ENCODE measurements around the gene GTF2H4.

GTF2H4 gene

DNA sequence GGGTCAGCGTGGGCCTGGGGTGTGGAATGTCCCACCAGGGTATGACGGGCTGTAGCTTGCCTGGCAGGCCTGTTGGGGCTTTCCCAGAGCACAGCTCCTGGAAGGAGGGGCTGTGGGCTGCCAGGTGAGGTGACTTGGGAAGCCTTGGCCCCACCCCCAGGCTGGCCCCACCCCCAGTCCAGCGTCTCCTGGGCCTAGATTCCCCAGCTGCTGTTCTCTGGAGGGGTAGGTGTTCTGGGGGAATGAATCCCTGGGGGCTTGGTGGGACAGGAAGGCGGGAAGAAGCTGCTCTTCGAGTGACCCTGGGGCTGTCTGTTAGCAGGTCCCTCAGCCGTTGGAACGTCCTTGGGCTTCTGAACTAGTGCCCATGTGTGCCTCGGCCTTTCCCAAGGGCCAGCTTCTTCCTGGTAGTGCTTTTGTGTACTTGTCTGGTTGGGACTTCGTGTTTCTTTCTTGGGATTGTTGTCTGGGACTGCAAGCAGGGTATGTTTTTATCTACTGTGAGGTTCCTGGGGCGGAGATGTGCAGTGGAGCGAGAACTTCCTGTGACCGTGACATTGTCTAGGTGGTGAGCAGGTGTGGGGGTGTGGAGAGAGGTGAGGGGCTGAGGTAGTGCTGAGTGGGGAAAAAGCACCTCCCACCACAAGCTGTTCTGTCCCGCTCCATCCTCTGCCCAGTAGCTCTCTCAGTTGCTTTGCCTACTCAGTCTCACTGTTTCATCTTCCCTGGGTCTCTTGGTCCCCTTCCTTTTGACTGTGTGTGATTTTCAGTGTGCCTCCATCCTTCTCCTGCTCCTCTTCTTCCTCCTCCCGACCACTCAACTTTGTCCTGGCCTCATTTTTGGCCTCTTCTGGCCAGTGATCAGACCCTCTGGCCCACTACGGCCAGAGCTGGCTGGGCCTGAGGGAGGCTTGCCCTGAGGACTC is 25.0 kb upstream of the GTF2H4 start:
- no peak for DNase-seq (ENCODE audit: low read depth)

DNA sequence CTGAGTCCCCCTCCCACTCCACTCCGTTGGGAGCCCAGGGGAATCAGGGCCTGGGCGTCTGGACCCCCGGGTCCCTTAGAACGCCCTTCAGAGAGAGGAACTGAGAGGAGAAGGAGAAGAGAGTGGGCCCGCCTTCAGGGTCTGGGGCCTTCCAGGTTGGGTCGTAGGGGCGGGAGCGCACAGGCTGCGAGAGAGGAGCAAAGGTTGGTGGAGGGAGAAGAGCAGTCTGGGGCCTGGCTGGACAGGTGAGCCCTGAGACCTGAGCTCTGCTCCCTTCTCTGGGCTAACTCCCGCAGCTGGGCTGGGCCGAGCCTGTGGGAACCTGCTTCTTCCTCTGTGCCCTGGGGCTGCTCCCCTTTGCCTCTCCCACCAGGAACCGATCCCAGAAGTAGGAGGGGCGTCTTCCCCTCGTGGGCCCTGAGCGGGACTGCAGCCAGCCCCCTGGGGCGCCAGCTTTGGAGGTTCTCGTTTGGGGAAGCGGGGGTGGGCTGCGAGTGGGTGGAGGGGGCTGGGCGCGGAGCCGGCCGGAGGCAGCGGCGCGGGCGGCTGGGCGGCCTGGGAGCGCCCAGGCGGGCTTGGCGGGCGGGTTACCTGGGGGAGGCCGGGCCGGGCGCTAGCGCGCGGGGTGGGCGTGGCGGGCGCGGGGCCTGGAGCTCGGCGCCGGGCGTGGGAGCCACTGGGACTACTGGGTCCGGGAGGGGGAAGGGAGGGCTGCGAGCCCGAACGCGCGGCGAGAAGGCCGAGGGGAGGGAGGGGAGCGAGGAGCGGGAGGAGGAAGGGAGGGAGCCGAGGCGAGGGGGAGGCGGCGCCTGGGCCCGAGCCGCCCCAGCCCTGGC is 24.1 kb upstream of the GTF2H4 start, which contains the start of gene DDR1:
DDR1 (plus strand) TSS at position 835 of the 836 bp plus-strand sequence. CDS start 4,211 bp downstream, outside the sequence.
- peak; percentile 62 for DNase-seq (ENCODE audit: low read depth)

DNA sequence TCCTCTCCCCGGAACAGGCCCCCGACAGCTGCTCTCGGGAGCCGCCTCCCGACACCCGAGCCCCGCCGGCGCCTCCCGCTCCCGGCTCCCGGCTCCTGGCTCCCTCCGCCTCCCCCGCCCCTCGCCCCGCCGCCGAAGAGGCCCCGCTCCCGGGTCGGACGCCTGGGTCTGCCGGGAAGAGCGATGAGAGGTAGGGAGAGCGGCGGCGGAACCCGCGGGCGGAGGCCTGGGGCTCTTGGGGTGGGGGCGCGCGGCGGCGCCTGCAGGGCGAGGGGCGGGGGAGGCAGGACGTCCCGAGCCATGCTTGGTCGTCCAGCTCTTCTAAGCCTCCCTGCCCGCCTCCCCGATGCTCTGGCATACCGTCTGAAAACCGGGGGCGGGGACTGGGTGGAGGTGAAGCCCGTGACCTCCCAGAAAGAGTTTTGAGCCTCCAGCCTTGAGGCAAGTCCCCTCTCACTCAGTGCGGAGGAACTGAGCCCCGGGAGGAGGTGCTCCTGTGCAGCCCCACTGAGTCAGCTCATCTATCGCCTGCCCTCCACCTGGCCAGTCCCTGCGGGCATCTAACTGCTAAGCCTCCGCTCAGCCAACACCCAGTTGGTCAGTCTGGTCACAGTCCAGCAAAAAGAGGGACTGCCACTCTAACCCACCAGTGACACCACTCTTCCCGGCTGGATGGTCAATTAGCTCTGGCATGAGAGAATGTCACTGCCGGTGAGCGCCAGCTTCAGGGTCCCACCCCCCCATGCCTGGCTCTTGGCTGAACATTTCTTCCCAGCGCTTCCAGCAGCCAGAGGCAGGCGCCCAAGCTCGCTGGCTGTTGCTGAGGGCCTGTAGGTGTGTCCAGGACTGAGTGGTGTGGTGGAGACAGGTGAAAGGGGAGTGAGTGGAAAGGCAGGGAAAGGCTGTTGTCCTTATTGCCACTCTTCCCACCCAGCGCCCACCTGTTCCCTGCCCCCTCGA is 23.2 kb upstream of the GTF2H4 start:
- DNase-seq (ENCODE audit: low read depth): peak; percentile 64

DNA sequence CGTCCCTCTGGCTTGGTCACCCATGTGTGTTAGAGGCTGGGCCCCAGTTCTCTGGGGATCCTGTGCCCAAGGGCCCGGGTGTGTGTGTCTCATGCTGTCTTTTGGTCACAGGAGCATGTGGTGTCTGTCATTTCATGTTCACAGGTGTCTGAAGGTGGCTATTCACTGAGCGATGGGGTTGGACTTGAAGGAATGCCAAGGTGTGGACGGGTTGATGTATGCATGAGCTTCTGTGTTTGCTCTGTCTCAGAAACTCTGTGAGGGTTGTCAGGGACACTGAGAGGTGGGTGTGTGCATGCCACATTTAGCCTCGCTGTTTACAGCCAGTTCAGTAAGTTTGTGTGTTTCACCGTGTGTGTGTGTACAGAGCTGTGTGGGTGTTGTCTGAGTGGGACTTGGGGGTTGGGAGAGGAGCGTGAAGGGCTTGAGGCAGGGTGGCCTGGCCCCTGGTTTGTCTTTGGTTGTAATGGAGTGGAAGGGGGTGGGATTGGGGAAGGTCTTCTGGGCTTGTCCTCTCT is 22.5 kb upstream of the GTF2H4 start:
- peak; percentile 29 for DNase-seq (ENCODE audit: low read depth)

DNA sequence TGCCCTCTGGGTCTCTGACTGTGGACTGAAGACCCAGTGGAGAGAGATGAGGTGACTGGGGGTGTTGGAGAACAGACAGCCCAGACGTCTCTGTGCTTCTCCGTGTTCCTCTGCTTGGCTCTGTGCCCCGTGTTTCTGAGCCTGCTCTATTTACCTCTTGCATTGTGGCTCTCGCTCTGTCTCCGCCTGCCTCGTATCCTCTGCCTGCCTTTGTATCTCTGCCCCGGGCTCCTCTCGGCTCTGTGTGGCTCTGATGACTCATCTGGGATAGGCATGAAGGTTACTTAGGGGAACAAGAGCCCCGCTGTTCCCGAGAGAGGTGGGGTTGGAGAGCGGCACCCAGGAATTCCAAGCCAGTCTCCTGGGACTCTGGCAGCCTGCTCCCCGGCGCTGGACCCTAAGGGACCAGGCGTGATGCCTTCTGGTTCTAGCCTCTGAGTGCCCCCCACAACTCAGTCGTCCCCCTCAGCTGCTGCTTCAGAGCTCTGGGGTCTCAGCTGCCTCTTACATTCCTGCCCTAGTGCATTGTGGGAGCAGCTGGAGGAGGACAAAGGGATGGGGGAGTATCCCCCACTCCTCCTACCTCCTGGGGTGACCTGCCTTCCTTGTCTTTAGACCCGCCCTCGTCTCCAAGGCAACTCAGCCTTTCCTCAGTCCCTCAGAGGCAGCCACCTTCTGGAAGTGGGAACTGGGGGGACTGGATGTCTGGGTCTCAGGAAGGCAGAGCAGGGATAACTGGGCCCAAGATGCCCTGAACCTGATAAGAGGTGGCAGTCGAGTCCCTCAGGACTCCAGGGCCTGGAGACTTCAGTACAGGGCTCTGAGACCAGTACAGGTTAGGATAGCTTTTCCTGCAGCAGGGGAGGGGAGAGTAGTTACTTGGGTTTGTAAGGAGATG is 21.8 kb upstream of the GTF2H4 start:
- peak; percentile 96 for DNase-seq (ENCODE audit: low read depth)

DNA sequence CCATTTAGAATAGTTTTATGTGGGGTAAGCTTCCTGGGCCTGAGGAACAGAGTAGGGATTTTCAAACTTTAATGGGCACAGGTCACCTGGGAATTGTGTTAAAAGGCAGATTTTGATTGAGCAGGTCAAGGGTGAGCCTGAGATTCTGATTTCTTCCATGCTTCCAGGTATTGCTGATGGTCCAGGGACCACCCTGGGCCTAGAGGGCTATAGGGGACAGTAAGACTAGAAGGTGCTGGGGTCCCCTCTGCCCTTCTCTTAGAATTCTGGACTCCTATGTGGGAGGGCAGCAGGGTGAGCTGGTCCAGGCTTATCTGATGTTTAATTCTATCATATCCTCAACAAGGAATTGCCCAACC is 21.1 kb upstream of the GTF2H4 start:
- DNase-seq (ENCODE audit: low read depth): no peak

DNA sequence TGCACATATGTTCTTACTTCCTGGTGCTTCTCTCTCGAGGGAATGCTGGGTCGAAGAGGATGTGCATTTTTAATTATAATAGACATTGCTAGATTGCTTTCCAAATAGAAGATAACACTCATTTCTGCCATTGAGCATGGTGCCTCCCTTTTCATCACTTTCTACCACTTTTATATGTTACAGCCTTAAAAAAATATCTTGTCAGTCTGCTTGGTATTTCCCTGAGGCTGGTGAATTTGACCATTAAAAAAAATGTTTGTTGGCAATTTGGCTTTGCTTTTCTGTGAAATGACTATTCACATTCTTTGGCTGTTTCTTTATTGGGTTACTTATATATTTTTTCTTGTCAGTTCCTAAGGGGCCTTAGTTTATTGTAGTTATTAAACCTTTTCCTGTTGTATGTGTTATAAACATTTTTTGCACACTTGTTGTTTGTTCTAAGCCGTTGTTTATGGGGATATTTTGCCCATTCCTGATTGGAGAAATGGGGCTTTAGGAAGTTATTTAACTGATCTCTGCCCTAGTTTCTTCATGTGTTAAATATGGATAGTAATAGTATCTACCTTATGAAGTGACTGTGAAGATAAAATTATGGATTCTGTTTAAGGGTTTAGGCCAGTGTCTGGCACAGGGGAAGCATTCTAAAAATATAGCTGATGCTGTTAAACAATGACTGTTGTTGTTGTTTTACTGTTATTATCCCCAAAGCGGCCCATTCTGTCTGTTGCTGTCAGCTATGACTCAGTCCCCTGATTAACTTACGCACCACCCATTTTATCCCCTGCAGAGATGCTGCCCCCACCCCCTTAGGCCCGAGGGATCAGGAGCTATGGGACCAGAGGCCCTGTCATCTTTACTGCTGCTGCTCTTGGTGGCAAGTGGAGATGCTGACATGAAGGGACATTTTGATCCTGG is 19.8 kb upstream of the GTF2H4 start:
- DNase-seq (ENCODE audit: low read depth): peak; percentile 81

DNA sequence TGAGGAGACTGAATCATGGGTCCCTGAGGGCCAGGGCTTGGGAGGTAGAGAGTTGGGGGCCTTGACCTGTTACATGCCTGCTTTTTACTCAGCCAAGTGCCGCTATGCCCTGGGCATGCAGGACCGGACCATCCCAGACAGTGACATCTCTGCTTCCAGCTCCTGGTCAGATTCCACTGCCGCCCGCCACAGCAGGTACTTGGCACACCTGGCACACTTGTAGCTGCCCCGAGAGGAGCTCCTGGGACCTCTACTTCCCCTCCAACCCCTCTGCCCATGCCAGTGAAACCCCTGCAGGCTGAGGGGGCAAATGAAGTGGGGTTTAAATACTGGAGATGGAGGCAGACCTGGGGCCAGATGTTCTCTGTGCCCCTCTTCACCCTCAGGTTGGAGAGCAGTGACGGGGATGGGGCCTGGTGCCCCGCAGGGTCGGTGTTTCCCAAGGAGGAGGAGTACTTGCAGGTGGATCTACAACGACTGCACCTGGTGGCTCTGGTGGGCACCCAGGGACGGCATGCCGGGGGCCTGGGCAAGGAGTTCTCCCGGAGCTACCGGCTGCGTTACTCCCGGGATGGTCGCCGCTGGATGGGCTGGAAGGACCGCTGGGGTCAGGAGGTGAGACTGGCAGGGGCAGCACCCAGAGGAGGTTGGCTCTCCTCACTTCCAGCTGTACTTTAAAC is 19.1 kb upstream of the GTF2H4 start:
- no peak for DNase-seq (ENCODE audit: low read depth)

DNA sequence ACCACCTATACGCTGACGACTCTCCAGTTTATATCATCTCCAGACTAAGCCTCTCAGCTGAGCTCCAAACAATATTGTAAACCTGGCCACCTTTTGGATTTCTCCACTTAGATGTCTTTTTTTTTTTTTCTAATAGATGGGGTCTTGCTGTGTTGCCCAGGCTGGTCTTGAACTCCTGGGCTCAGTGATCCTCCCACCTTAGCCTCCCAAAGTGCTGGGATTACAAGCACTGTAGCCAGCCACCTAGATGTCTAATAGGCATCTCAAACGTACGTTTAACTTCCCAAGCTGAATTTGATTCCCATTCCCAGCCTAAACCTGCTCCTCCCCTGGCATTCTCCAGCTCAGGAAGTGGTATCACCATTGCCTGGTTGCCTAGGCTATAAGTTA is 18.5 kb upstream of the GTF2H4 start:
- no peak for DNase-seq (ENCODE audit: low read depth)

DNA sequence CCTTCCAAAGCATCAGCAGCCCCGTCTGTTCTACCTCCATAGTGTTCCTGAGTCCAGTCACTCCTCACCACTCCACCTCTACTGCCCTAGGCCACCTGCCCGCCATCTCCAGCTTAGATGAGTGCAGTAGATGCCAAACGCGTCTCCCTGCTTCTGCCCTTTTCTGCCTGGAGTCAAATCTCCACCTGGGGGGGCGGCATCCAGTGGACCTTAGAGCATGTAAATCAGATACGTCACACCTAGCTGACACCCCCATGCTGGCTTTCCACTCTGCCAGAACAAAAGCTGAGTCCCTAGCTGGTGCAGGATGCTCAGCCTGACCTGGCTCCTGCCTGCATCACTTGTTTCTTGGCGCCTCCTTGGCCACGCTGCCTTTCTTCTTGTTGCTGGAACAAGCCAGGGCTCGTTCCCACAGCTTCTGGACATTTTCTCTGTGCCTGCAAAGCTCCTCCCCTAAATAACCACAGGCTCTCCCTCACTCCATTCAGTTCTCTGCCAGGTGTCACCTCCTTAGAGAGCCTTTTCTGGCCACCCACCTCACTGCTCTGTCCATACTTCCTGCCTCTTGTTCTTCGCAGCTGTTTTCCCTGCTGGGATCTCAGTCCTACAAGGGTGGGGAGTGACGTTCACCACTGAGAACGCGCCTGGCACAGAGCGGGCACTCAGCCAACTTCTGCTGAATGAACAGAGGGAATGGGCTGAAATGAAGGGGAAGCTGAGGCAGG is 17.9 kb upstream of the GTF2H4 start:
- no peak for DNase-seq (ENCODE audit: low read depth)

DNA sequence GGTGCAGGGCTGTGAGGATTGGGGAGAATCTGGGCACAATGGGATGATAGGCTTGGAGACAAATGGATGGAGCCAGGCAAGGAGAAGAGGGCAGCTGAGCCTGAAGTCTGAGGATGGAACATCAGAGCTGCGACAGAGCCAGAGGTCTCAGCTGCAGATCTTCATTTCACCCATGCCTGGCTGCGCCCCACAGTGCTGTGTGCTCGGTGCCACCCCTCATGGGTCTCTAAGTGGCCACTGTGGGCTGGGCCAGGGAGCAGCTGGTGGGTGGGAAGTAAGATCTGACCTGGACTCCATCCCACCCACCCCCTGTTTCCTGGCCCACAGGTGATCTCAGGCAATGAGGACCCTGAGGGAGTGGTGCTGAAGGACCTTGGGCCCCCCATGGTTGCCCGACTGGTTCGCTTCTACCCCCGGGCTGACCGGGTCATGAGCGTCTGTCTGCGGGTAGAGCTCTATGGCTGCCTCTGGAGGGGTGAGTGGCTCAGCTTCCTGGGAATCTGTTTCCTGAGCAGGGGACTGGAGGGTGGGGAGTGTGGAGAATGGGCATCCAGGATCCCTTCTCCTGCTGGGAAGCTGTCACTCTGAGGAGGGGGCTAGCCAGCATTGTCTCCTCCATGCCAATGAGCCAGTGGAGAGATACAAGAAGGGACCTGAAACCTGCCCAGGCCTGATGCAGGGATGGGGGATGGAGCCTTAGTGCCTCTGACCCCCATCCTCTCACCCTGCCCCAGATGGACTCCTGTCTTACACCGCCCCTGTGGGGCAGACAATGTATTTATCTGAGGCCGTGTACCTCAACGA is 17.2 kb upstream of the GTF2H4 start:
- no peak for DNase-seq (ENCODE audit: low read depth)

DNA sequence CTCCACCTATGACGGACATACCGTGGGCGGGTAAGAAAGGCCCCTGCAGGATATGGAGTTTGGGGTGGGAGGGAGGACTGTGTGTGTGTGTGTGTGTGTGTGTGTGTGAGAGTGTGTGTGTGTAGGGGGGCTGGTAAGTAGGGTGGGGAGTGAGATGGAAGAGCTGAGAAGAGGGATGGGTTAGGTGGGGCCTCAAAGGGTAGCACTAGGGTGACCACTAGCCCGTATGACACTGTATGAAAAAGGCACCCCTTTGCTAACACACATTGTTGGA is 16.6 kb upstream of the GTF2H4 start:
- DNase-seq (ENCODE audit: low read depth): no peak

DNA sequence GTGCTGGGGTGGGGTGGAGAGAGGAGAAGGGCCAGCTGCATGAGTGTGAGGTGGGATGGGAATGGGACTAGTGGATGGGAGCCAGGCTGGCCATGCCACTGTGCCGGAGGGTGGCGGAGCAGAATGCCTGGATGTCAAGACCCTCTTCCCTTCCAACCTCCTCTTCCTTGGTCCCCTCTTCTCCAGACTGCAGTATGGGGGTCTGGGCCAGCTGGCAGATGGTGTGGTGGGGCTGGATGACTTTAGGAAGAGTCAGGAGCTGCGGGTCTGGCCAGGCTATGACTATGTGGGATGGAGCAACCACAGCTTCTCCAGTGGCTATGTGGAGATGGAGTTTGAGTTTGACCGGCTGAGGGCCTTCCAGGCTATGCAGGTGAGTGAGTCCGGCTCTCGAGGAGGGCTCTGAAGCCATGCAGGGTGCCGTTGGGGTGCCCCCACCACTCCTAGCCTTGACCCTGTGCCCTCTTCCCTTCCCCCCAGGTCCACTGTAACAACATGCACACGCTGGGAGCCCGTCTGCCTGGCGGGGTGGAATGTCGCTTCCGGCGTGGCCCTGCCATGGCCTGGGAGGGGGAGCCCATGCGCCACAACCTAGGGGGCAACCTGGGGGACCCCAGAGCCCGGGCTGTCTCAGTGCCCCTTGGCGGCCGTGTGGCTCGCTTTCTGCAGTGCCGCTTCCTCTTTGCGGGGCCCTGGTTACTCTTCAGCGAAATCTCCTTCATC is 16.0 kb upstream of the GTF2H4 start:
- DNase-seq (ENCODE audit: low read depth): no peak

DNA sequence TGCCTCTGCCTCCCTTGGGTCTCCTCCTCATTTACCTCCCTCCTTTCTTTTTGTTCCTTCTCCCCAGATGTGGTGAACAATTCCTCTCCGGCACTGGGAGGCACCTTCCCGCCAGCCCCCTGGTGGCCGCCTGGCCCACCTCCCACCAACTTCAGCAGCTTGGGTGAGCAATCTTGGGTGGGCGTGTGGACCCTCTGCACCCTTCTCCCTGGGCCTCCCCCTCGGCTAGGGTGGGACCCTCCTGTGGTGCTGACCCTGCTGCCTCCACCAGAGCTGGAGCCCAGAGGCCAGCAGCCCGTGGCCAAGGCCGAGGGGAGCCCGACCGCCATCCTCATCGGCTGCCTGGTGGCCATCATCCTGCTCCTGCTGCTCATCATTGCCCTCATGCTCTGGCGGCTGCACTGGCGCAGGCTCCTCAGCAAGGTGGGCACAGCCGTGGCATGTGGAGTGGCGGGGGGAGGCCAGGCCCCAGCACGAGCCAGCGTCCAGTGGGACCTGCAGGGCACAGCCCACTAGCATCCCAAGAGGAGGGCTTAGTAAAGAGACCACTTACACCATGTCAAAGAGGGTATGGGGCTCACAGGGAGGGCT is 14.9 kb upstream of the GTF2H4 start:
- no peak for DNase-seq (ENCODE audit: low read depth)

DNA sequence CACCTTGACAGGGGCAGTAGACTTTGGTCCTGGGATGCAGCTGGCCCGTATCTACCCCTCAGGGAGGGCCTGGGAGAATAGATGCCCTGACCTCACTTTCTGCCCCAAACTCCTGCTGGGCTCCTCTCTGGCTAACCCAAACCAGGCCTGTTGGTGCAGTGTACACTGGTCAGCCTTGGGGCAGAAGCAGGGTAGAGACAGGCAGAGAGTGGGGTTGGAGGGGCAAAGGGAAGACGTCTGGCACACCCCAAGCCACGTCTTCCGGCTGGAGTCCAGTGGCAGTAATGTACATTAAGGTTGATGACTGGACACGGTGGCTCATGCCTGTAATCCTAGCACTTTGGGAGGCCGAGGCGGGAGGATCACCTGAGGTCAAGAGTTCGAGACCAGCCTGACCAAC is 14.3 kb upstream of the GTF2H4 start:
- DNase-seq (ENCODE audit: low read depth): no peak

DNA sequence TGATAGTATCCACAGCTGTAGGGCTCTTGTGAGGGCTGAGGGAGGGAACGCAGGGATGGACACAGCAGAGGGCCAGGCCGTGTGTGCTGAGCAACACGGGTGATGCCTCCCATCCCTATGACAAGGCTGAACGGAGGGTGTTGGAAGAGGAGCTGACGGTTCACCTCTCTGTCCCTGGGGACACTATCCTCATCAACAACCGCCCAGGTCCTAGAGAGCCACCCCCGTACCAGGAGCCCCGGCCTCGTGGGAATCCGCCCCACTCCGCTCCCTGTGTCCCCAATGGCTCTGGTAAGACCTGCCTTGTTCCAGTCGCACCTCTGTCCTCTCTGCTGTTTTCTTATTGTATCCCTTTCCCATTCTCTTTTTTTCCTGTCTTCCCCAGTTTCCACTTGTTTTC is 13.6 kb upstream of the GTF2H4 start:
- no peak for DNase-seq (ENCODE audit: low read depth)

DNA sequence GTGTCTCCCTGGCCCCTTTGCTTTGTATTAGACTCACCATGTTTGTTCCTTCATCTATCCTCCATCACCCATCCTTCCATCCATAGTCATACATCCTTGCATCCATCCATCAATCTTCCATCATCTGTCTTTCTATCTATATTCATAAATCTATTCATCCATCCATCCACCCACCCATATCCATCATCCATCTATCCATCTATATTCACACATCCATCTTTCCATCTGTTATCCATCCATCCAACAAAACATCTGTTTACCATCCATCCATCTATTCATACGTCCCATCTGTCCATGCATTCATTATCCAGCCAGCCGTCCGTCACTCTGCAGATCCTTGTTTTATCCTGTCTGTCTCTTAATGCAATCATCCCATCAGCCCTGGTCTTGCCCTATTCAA is 13.1 kb upstream of the GTF2H4 start:
- DNase-seq (ENCODE audit: low read depth): no peak

All from ELR (cell line).